Measurements from ENCODE around the gene FES. TPM values are rescaled to one million over a fixed set of nuclear protein-coding genes. Genes with fewer than 3 reads are reported as not detected.

The FES gene
- total and polyA plus RNA-seq, 10 of the 15 experiments (the other 5 are each of a cell fraction or from before 2014, with no cell fraction given): 0.07 to 23.9 (median 9.9) TPM

- TF ChIP-seq CEBPB (IDR thresholded peaks at IDR 0.05; ENCODE audit: borderline replicate concordance in 1 of 2, low read depth in 2 of 2, low read length in 2 of 2): no peak
Observed at GRCh38 chr15:90912770-90913075, 28.4 kb downstream of the FES start (continued).

GRCh38 chr15:90913398-90913944, 29.2 kb downstream of the FES start:
- Histone ChIP-seq H3K9ac (ENCODE audit: control insufficient read depth, insufficient read depth, low read length) (no peak overlapping the region), H3K79me2 (ENCODE audit: control insufficient read depth, insufficient read depth, low read length) (no peaks in the 10 kb centered on the region), H4K20me1 (ENCODE audit: control insufficient read depth, insufficient read depth) (no peaks in the 10 kb centered on the region), H3K4me3 (no peak overlapping the region), H2AFZ (ENCODE audit: control insufficient read depth, low read depth, low read length) (no peak overlapping the region), H3K4me1 (ENCODE audit: control insufficient read depth, insufficient read depth, low read length) (no peaks in the 10 kb centered on the region), H3K27ac (ENCODE audit: control insufficient read depth, insufficient read depth) (no peak overlapping the region), H3K9me3 (replicated peaks; ENCODE audit: control insufficient read depth, insufficient read depth, low read length) (no peaks in the 10 kb centered on the region), H3K4me2 (ENCODE audit: control insufficient read depth, insufficient read depth) (no peak overlapping the region), H3K27me3 (replicated peaks in 1 of 2; ENCODE audit: control insufficient read depth in 2 of 2, insufficient read depth in 2 of 2, low read length in 1 of 2) (no peaks in the 10 kb centered on the region), H3K36me3 (ENCODE audit: control insufficient read depth in 2 of 2, insufficient read depth in 2 of 2, low read length in 1 of 2) (peaks cover 15 to 55% of the 10 kb centered on the region in 2 experiments)
- no peak for DNase-seq (ENCODE audit: low read depth, low spot score)
- ChIA-PET SMC1A (ENCODE audit: uncharacterized antibody, unreplicated experiment) (no interaction called here), POLR2A (interaction anchor here (0.8 kb wide), 1 partner anchor 84 kb away, joined by 3 read pairs; no protein-coding TSS in a partner anchor), RAD21 (ENCODE audit: unreplicated experiment) (no interaction called here), CTCF (interaction anchor here (0.7 to 1.9 kb wide), 2 partner anchors 10 to 17 kb away, joined by 4 to 6 read pairs; partner anchors contain the start of gene MAN2A2)
- BruUV-seq (replicated peaks): no TSS peak
- FAIRE-seq: no peak
- no peak for ATAC-seq
- in situ Hi-C loops (cut with MboI): no loop called here
- WGBS (ENCODE audit: insufficient coverage, insufficient replicate concordance, low lambda C conversion rate, missing lambda C conversion rate): 91% methylated on average over 12 of the region's 12 CpGs
- no peak for TF ChIP-seq IRF5 (IDR thresholded peaks at IDR 0.05; ENCODE audit: borderline replicate concordance)
- intact Hi-C loops (cut with micrococcal nuclease; ENCODE audit: unreplicated experiment): no loop called here

Measured in GM12878 (cell line).